Stimulated activated CD8-positive, alpha-beta memory T cell treated with anti-CD3 and anti-CD28 coated beads, Interleukin-2, amount 100 ng/mL, for 1 hour (primary cell): ENCODE data around the gene SLC22A31.
"Not testable (repeated sequence)": the region's sequence is repeated elsewhere in the genome, so short reads cannot be mapped to it uniquely, and the experiment has no call there.

Experiments
- DNase-seq, 2 donors: peaks; one replicate each; pipeline ENCODE4 v3.0.0-alpha.2; 2020; ENCODE audit warnings: low read depth in 2 of 2

Gene SLC22A31

GRCh38 chr16:89178453-89179147 lies 21.7 kb downstream of the SLC22A31 start:
- DNase-seq = no peak

GRCh38 chr16:89177501-89177900 lies 22.8 kb downstream of the SLC22A31 start:
- no peak for DNase-seq

GRCh38 chr16:89176717-89177116 lies 23.6 kb downstream of the SLC22A31 start:
- no peak for DNase-seq

GRCh38 chr16:89176147-89176690 lies 24.1 kb downstream of the SLC22A31 start:
- no peak for DNase-seq

GRCh38 chr16:89175280-89176146 lies 24.8 kb downstream of the SLC22A31 start:
- DNase-seq = no peak

- DNase-seq = no peak
Measured at GRCh38 chr16:89174877-89175276, 25.5 kb downstream of the SLC22A31 start.

- DNase-seq = no peak
Measured at GRCh38 chr16:89174055-89174827, 26.1 kb downstream of the SLC22A31 start.

GRCh38 chr16:89173174-89173921 lies 27.0 kb downstream of the SLC22A31 start:
- DNase-seq = no peak

- DNase-seq = no peak
Measured at GRCh38 chr16:89172528-89173173, 27.7 kb downstream of the SLC22A31 start.

GRCh38 chr16:89172171-89172527 lies 28.2 kb downstream of the SLC22A31 start:
- DNase-seq = no peak

- DNase-seq = peak; percentile 75 to 87
Measured at GRCh38 chr16:89171216-89172170, 28.8 kb downstream of the SLC22A31 start, which contains the start of gene CDH15. Gene CDH15, plus strand, starts transcription at chr16:89171748. Its CDS starts 84 bp downstream, at chr16:89171832.

- no peak for DNase-seq
Measured at GRCh38 chr16:89170346-89171215, 29.8 kb downstream of the SLC22A31 start.

- DNase-seq = no peak
Measured at GRCh38 chr16:89169778-89170177, 30.6 kb downstream of the SLC22A31 start.

GRCh38 chr16:89168381-89169189 lies 31.8 kb downstream of the SLC22A31 start:
- DNase-seq = no peak

- peak; percentile 70 to 75 for DNase-seq
Measured at GRCh38 chr16:89167425-89167941, 32.9 kb downstream of the SLC22A31 start.

- DNase-seq = no peak
Measured at GRCh38 chr16:89166696-89167424, 33.5 kb downstream of the SLC22A31 start.

- DNase-seq = not testable (repeated sequence)
Measured at GRCh38 chr16:89165681-89165979, 34.7 kb downstream of the SLC22A31 start.
